ENCODE results near the gene RIMS4. TPM values are rescaled to one million over a fixed set of nuclear protein-coding genes. Genes with fewer than 3 reads are reported as not detected.

RIMS4 gene
- total and polyA plus RNA-seq, 2 of the 8 experiments (the other 6 are each of a cell fraction or from before 2014, with no cell fraction given): 13.3 to 44.2 TPM

DNA sequence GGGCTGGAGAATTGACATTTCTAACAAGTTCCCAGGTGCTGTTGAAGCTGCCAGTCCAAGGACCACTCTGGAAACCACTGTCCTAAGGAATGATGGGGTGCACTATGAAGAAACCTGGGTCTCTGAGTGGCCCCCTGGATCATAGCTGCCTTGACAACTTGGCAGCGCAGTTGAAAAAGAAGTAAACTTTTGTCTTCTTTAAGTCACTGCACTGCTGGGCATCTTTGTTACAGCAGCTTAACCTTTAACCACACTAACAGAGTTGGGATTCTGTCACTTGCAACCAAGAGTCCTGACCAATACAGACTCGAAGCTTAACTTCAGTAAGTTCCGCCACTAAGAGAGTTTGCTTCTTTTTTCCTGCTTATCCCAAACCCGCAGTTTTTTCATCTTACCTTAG, 73.2 kb downstream of the RIMS4 start (continued):
- TF ChIP-seq, protein P1, sequence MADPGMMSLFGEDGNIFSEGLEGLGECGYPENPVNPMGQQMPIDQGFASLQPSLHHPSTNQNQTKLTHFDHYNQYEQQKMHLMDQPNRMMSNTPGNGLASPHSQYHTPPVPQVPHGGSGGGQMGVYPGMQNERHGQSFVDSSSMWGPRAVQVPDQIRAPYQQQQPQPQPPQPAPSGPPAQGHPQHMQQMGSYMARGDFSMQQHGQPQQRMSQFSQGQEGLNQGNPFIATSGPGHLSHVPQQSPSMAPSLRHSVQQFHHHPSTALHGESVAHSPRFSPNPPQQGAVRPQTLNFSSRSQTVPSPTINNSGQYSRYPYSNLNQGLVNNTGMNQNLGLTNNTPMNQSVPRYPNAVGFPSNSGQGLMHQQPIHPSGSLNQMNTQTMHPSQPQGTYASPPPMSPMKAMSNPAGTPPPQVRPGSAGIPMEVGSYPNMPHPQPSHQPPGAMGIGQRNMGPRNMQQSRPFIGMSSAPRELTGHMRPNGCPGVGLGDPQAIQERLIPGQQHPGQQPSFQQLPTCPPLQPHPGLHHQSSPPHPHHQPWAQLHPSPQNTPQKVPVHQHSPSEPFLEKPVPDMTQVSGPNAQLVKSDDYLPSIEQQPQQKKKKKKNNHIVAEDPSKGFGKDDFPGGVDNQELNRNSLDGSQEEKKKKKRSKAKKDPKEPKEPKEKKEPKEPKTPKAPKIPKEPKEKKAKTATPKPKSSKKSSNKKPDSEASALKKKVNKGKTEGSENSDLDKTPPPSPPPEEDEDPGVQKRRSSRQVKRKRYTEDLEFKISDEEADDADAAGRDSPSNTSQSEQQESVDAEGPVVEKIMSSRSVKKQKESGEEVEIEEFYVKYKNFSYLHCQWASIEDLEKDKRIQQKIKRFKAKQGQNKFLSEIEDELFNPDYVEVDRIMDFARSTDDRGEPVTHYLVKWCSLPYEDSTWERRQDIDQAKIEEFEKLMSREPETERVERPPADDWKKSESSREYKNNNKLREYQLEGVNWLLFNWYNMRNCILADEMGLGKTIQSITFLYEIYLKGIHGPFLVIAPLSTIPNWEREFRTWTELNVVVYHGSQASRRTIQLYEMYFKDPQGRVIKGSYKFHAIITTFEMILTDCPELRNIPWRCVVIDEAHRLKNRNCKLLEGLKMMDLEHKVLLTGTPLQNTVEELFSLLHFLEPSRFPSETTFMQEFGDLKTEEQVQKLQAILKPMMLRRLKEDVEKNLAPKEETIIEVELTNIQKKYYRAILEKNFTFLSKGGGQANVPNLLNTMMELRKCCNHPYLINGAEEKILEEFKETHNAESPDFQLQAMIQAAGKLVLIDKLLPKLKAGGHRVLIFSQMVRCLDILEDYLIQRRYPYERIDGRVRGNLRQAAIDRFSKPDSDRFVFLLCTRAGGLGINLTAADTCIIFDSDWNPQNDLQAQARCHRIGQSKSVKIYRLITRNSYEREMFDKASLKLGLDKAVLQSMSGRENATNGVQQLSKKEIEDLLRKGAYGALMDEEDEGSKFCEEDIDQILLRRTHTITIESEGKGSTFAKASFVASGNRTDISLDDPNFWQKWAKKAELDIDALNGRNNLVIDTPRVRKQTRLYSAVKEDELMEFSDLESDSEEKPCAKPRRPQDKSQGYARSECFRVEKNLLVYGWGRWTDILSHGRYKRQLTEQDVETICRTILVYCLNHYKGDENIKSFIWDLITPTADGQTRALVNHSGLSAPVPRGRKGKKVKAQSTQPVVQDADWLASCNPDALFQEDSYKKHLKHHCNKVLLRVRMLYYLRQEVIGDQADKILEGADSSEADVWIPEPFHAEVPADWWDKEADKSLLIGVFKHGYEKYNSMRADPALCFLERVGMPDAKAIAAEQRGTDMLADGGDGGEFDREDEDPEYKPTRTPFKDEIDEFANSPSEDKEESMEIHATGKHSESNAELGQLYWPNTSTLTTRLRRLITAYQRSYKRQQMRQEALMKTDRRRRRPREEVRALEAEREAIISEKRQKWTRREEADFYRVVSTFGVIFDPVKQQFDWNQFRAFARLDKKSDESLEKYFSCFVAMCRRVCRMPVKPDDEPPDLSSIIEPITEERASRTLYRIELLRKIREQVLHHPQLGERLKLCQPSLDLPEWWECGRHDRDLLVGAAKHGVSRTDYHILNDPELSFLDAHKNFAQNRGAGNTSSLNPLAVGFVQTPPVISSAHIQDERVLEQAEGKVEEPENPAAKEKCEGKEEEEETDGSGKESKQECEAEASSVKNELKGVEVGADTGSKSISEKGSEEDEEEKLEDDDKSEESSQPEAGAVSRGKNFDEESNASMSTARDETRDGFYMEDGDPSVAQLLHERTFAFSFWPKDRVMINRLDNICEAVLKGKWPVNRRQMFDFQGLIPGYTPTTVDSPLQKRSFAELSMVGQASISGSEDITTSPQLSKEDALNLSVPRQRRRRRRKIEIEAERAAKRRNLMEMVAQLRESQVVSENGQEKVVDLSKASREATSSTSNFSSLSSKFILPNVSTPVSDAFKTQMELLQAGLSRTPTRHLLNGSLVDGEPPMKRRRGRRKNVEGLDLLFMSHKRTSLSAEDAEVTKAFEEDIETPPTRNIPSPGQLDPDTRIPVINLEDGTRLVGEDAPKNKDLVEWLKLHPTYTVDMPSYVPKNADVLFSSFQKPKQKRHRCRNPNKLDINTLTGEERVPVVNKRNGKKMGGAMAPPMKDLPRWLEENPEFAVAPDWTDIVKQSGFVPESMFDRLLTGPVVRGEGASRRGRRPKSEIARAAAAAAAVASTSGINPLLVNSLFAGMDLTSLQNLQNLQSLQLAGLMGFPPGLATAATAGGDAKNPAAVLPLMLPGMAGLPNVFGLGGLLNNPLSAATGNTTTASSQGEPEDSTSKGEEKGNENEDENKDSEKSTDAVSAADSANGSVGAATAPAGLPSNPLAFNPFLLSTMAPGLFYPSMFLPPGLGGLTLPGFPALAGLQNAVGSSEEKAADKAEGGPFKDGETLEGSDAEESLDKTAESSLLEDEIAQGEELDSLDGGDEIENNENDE (IDR thresholded peaks at IDR 0.05; ENCODE audit: insufficient replicate concordance, low read length): no peak
- TF ChIP-seq JUND (IDR thresholded peaks at IDR 0.05; ENCODE audit: low read length): no peak
- TF ChIP-seq SP1 (IDR thresholded peaks at IDR 0.05; ENCODE audit: low read depth, low read length): no peak
- no peak for TF ChIP-seq RFX5 (IDR thresholded peaks at IDR 0.05; ENCODE audit: borderline replicate concordance, low read depth, low read length)
- no peak for TF ChIP-seq KDM5A (IDR thresholded peaks at IDR 0.05; ENCODE audit: low read length)
- no peak for TF ChIP-seq EZH2 (IDR thresholded peaks at IDR 0.05; ENCODE audit: low read depth, low read length, severe bottlenecking)
- no peak for TF ChIP-seq SAP30 (IDR thresholded peaks at IDR 0.05; ENCODE audit: insufficient read depth, insufficient replicate concordance, low read length)

All from H1 (cell line).